Activated B cell treated with CpG ODN at 0.5 μM for 24 hours (primary cell): ENCODE data around the gene CLDN34. TPM values are rescaled to one million over a fixed set of nuclear protein-coding genes. Genes with fewer than 3 reads are reported as not detected.

Source experiments
- ATAC-seq: fragments of 200-7000 bp; cut with Tn5 transposase; one replicate; pipeline ENCODE4 v1.10.0; 2021; ENCODE audit warnings: low read depth, mild to moderate bottlenecking, moderate library complexity
- CTCF ChIA-PET: fragments of 350-600 bp; sonication (Branson Sonifier 250); formaldehyde crosslinking; loops from one replicate; lab custom pipeline; 2021; ENCODE audit warnings: antibody characterized with exemption; lab: Charles Lee
- POLR2A ChIA-PET: fragments of 350-600 bp; sonication (Branson Sonifier 250); formaldehyde crosslinking; loops from one replicate; lab custom pipeline; 2021; ENCODE audit warnings: antibody characterized with exemption; lab: Charles Lee
- DNase-seq: peaks from one replicate; pipeline ENCODE4 v3.0.0; 2022
- H3K27ac Mint-ChIP-seq: one replicate; pipeline ENCODE4 v1.8.0; 2020; ENCODE audit warnings: mixed read lengths
- H3K27me3 Mint-ChIP-seq: one replicate; pipeline ENCODE4 v1.8.0; 2021; ENCODE audit warnings: mixed read lengths
- H3K36me3 Mint-ChIP-seq: one replicate; pipeline ENCODE4 v1.8.0; 2021; ENCODE audit warnings: low read depth, mixed read lengths
- H3K4me1 Mint-ChIP-seq: one replicate; pipeline ENCODE4 v1.8.0; 2021; ENCODE audit warnings: mixed read lengths
- H3K4me3 Mint-ChIP-seq: one replicate; pipeline ENCODE4 v1.8.0; 2020; ENCODE audit warnings: mild to moderate bottlenecking, mixed read lengths
- H3K9me3 Mint-ChIP-seq: one replicate; pipeline ENCODE4 v1.8.0; 2020; ENCODE audit warnings: mixed read lengths
- CTCF ChIP-seq: fragments of 200-600 bp; IDR thresholded peaks from one replicate; pipeline ENCODE4 v1.8.0; 2022; ENCODE audit warnings: antibody characterized with exemption, mild to moderate bottlenecking
- intact Hi-C: fragments of 100-400 bp; cut with micrococcal nuclease; formaldehyde crosslinking; loops from one replicate; pipeline ENCODE4 v1.15.1; 2024
- total RNA-seq: library from RNA; stranded (reverse); gene quantifications from 2 replicates; pipeline ENCODE4 v1.2.3, GENCODE V29; 2022

CLDN34 gene
- total RNA-seq, 1 donor from 2014 or later: not detected

GRCh38 chrX:9952300-9952699 is 14.9 kb upstream of the CLDN34 start:
- intact Hi-C loops: no loop called here
- POLR2A ChIA-PET: no interaction called here
- ATAC-seq (no peak), DNase-seq (no peak)
- no peak for TF ChIP-seq CTCF
- Mint-ChIP-seq H3K36me3 (no peaks in the 10 kb centered on the region), H3K4me1 (peaks cover 7% of the 10 kb centered on the region), H3K9me3 (peaks cover 6% of the 10 kb centered on the region), H3K27me3 (no peaks in the 10 kb centered on the region), H3K4me3 (no peak overlapping the region), H3K27ac (no peak overlapping the region)
- CTCF ChIA-PET: no interaction called here

- peak; percentile 45 for ATAC-seq
- no peaks in the 10 kb centered on the region for H3K27me3 Mint-ChIP-seq
- no peaks in the 10 kb centered on the region for H3K36me3 Mint-ChIP-seq
- ChIA-PET POLR2A (interaction anchor here (0.6 kb wide), 1 partner anchor 12 kb away, joined by 3 read pairs; no protein-coding TSS in a partner anchor), CTCF (no interaction called here)
- intact Hi-C loops: loop anchor here (1.0 kb wide), 1 partner anchor 11 kb away; no protein-coding TSS in a partner anchor
- H3K4me1 Mint-ChIP-seq: peaks cover 9% of the 10 kb centered on the region
- H3K27ac Mint-ChIP-seq: no peak overlapping the region
- no peak for DNase-seq
- TF ChIP-seq CTCF: no peak
- H3K4me3 Mint-ChIP-seq: no peak overlapping the region
- H3K9me3 Mint-ChIP-seq: peaks cover 6% of the 10 kb centered on the region
Measured at GRCh38 chrX:9953396-9953795, 13.8 kb upstream of the CLDN34 start.

GRCh38 chrX:9955506-9955905 is 11.7 kb upstream of the CLDN34 start:
- ATAC-seq: no peak
- TF ChIP-seq CTCF: no peak
- peaks cover 13% of the 10 kb centered on the region for H3K4me1 Mint-ChIP-seq
- H3K36me3 Mint-ChIP-seq: no peaks in the 10 kb centered on the region
- H3K4me3 Mint-ChIP-seq: no peak overlapping the region
- ChIA-PET POLR2A (no interaction called here), CTCF (no interaction called here)
- intact Hi-C loops: no loop called here
- DNase-seq: no peak
- H3K9me3 Mint-ChIP-seq: peaks cover 6% of the 10 kb centered on the region
- H3K27me3 Mint-ChIP-seq: peaks cover 2% of the 10 kb centered on the region
- H3K27ac Mint-ChIP-seq: no peak overlapping the region

- H3K9me3 Mint-ChIP-seq: peaks cover 4% of the 10 kb centered on the region
- H3K27me3 Mint-ChIP-seq: peaks cover 4% of the 10 kb centered on the region
- no peak for DNase-seq
- ATAC-seq: no peak
- no peak overlapping the region for H3K27ac Mint-ChIP-seq
- ChIA-PET CTCF (no interaction called here), POLR2A (interaction anchor here (0.7 kb wide), 1 partner anchor 28 kb away, joined by 3 read pairs; no protein-coding TSS in a partner anchor)
- intact Hi-C loops: no loop called here
- no peak overlapping the region for H3K4me3 Mint-ChIP-seq
- no peak for TF ChIP-seq CTCF
- no peaks in the 10 kb centered on the region for H3K36me3 Mint-ChIP-seq
- H3K4me1 Mint-ChIP-seq: peaks cover 11% of the 10 kb centered on the region
Measured at GRCh38 chrX:9957743-9958142, 9.4 kb upstream of the CLDN34 start.

GRCh38 chrX:9958183-9958582 is 9.0 kb upstream of the CLDN34 start:
- Mint-ChIP-seq H3K4me1 (peaks cover 11% of the 10 kb centered on the region), H3K27ac (no peak overlapping the region), H3K27me3 (peaks cover 4% of the 10 kb centered on the region), H3K4me3 (no peak overlapping the region), H3K36me3 (no peaks in the 10 kb centered on the region), H3K9me3 (peaks cover 4% of the 10 kb centered on the region)
- DNase-seq (no peak), ATAC-seq (no peak)
- ChIA-PET CTCF (no interaction called here), POLR2A (interaction anchor here (0.7 kb wide), 1 partner anchor 28 kb away, joined by 3 read pairs; no protein-coding TSS in a partner anchor)
- intact Hi-C loops: no loop called here
- no peak for TF ChIP-seq CTCF
